ENCODE results near the gene OBP2A.
A peak's percentile ranks its signal among the peaks of the same experiment; 100 is the strongest.
"Not testable (repeated sequence)": the region's sequence is repeated elsewhere in the genome, so short reads cannot be mapped to it uniquely, and the experiment has no call there.

The OBP2A gene

GRCh38 chr9:135526730-135527571 is 19.0 kb upstream of the OBP2A start:
- DNase-seq (ENCODE audit: low read depth) = no peak

DNA sequence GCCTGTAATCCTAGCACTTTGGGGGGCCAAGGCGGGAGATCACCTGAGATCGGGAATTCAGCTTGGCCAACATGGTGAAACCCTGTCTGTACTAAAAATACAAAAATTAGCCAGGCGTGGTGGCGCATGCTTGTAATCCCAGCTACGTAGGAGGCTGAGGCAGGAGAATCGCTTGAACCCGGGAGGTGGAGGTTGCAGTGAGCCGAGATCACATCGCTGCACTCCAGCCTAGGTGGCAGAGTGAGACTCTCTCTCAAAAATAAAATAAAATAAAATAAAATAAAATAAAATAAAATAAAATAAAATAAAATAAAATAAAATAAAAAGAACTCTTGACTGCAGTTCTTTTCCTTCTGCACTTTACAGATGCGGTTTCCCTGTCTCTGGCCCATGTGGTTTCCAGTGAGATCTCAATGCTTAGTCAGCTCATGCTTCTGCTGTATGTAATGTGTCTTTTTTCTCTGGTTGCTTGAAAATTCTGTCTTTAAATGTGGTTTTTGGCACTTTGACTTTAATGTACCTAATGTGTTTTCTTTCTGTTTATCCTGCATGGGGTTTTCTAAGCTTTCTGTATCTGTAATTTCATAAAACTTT is 17.0 kb upstream of the OBP2A start:
- DNase-seq (ENCODE audit: low read depth) = not testable (repeated sequence)

- DNase-seq (ENCODE audit: low read depth) = no peak
Observed at GRCh38 chr9:135530146-135530545, 15.8 kb upstream of the OBP2A start.

DNA sequence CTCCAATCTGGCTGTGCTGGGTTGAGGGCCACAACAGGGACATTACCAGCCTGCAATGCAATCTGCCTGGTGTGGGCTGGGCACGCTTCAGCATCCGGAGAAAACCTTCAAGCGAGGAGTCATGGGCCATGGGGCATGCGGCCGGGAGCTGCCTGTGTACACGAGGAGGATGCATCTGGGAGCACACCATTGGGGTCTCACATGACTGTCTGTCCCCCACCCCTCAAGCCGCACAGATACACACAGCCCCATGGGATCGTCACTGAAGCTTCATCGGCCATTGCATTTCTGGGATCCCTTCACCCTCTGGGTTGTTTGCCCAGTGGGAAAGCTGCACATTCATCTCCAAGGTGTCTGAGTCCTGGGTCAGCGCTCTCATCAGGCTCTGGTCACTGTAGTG is 14.8 kb upstream of the OBP2A start:
- no peak for DNase-seq (ENCODE audit: low read depth)

- DNase-seq (ENCODE audit: low read depth) = no peak
Observed at GRCh38 chr9:135533113-135533512, 12.8 kb upstream of the OBP2A start.

DNA sequence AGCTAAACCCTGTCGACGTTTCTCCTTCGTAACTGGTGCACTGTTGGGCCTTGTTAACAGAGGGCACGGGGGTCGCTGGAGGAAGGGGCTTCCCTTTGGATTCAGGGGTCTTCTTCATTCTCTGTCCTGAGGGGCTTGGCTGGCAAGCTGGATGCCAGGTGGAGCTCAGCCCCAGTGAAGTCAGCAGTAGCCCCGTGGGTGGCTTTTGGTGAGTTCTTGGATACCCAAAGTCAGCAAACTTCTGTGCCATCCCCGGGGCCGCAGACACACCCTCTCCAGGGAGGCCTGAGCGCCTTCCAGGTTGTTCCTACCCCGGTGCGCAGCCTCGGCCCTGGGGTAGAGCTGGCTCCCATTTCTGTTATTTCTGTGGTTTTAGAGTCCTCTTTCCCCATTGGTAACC is 12.3 kb upstream of the OBP2A start:
- DNase-seq (ENCODE audit: low read depth) = no peak

GRCh38 chr9:135534192-135534711 is 11.7 kb upstream of the OBP2A start:
- peak; percentile 20 for DNase-seq (ENCODE audit: low read depth)

GRCh38 chr9:135534826-135535225 is 11.1 kb upstream of the OBP2A start:
- DNase-seq (ENCODE audit: low read depth) = not testable (repeated sequence)

DNA sequence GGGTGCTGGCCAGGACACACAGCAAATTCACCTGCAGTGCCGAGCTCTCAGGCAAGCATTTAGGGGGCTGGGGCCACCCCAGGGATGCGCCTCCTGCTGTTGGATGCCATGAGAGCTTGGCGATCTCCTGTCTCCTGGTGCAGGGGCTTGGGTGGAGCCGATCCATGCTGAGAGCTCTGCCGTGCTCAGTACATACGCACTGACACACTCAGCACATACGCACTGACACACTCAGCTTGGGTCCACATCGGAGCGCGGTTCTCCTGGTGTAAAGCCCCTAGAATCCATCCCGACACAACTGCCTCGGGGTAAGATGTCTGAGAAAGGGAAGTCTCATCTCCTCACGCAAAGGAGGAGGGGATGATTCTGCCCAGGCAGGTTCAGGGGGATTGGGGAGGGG is 10.3 kb upstream of the OBP2A start:
- not testable (repeated sequence) for DNase-seq (ENCODE audit: low read depth)

- peak; percentile 86 for DNase-seq (ENCODE audit: low read depth)
Observed at GRCh38 chr9:135536216-135536615, 9.7 kb upstream of the OBP2A start.

DNA sequence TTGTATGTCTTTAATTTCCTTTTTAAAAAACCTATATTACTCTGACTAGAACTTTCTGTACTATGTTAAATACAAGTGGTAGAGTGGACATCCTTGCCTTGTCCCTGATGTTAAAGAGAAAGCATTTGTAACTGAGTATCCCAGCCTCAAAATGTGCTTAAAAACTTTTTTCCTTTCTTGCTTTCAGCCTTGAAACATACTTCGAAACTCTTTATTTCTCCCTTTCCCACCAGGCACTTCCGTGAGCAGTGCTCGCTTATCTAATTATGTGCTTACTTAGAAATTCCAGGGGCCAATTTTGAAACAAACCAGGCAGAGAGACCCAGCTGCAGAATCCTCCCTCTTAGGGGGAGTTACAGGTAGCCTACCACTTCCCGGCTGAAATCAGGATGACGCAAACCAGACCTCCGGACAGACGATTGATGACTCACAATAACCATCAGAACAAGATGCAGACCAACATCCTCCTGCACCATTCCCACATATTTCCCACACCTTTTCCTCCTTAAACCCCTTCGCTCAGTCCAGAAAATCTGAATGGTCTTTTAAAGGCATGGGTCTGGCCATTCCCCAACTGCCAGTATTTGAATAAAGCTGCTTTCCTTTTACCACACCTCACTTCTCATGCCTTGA is 2.5 kb upstream of the OBP2A start:
- peak; percentile 16 for DNase-seq (ENCODE audit: low read depth)

DNA sequence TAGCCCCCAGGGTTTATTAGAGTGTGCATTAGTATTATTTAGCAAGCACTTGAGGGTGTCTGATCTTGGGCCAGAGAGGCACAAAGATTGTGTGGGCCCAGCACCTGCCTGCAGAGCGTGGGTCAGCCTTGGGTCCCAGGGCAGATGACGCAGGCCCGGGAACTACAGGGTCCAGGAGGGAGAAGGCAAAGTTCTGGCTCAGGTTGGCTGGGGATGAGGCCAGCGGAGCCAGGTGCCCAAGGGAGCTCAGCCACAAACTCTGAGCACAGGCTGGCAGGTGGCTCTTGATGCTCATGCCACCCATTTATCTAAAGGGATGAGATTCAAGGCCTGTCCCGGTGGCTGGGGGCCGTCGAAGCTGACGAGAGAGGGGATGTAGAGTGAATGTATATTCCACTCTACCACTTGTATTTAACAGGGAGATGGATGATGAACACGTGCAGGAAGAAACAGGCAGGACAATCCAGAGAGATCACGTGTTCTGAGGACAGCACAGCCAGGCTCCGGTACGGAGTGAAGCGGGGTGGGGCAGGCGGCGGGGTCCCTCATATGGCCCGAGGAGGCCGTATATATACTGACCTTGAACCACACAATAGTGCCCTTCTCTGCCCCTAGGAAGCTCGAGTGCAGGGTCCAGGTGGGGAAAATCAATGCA is 818 bp upstream of the OBP2A start:
- no peak for DNase-seq (ENCODE audit: low read depth)

GRCh38 chr9:135546792-135547617 is 1.1 kb downstream of the OBP2A start:
- not testable (repeated sequence) for DNase-seq (ENCODE audit: low read depth)

DNA sequence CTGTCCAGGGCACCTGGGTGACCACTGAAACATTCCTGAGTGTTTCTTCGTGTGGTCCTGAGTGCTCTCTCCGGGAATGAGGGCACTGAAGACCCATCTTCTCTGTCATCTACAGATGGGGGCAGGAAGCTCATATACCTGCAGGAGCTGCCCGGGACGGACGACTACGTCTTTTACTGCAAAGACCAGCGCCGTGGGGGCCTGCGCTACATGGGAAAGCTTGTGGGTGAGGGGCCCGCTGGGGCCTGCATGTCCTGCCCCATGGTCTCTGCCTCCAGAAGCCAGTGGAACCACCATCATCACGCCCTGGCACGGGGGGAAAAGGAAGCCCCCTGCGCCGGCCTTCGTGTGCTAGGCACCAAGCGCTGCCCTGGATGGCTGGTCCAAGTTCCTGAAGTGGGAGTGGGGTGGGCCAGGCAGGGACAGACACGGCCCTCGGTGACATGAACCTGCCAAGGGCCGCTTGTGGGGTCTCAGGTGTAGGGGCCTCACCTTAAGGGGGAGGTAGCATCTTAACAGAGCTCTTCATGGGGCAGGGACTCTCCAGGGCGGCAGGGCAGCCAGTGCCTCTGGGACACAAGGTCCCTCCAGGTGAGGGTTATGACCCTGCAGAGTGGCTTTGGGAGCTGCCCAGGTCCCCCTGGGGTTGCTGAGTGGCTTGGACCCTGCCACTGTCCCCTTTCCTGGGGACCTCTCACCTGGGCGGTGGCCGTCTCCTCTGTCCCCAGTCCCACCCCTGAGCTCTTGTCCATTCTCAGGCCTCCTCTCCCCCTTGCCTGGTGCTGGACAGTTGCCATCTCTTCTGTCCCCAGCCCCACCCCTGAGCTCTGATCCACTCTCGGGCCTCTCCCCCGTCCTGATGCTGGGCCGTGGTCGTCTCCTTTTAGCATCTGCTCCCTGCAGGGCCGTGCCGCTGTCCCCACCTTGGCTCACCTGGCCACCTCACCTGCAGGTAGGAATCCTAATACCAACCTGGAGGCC is 2.1 kb downstream of the OBP2A start:
- no peak for DNase-seq (ENCODE audit: low read depth)

DNA sequence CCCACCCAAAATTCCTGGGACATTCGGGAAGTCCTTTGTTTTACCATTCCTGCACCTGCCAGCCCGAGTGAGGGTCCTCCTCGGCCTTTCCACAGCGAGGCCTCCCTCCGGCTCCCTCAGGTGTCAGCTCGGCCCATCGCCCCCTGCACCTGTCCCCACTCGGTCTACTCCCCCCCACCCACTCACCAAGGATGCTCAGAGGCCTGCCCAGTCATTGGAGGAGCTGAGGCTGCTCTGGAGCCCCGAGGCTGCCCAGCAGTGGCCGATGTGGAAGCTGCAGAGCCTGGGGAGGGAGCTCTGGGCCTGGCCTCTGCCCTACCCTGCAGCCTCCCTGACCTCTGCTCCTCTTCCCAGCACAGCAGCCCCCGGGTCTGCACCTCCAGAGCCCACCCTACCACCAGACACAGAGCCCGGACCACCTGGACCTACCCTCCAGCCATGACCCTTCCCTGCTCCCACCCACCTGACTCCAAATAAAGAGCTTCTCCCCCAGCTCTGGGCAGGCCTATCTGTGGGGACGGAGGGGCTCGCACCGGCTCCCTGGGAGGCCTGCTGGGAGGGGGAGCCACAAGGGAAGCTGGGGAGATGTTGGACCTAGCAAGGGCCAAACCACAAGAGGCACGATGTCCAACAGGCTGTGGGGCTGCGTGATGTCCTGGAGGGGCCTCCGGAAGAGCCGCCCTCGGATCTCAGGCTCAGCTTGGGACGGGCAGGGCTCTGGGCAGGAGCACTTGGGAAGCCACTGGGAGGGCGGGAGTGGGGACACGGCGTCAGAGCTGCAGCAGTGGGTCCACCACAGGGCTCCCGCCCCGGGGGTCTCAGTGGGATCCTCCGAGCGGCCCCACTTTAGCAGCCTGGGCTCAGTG is 3.8 kb downstream of the OBP2A start:
- not testable (repeated sequence) for DNase-seq (ENCODE audit: low read depth)

DNA sequence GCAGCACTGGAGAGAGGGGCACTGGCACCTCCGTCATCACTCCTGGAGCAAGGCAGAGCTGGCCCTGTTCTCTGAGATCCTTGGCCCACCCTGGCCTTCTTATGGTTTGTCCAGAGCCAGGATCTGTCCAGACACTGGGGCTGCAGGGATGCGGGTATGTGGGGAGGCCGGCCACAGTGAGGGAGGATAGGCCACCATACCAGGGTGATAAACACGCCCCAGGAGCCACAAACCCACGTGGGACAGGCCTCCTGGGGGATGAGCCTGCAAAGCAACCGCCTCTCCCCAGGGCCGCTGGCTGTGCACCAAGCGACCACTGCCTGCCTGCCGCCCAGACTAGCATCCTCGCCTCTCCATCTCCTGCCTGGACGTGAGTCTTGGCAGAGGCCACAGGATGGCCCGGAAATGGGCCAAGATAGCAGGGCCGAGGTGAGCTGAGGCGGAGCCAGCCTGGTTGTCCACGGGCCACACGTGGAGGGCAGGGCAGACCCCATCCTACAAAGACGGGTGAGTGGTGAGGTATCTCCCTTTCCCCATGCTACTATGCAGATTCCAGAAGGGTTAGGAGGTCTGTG is 4.5 kb downstream of the OBP2A start:
- no peak for DNase-seq (ENCODE audit: low read depth)

DNA sequence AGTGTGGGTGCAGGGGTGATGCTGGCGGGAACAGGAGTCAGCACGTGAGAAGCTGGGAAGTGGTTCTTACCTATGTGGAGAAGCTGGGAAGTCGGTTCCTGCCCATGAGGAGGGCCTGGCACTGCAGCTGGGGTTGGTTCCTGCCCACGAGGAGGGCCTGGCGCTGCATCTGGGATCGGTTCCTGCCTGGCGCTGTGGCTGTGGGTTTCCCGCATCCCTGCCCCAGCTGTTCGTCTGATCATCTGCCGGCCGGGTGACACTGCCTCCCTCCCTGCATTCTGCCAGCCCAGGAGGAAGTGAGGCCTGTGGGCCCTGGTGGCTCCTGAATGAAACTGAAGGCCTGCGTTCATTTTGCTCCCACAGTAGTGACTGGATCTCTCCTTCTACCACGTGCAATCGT is 5.1 kb downstream of the OBP2A start:
- no peak for DNase-seq (ENCODE audit: low read depth)

DNA sequence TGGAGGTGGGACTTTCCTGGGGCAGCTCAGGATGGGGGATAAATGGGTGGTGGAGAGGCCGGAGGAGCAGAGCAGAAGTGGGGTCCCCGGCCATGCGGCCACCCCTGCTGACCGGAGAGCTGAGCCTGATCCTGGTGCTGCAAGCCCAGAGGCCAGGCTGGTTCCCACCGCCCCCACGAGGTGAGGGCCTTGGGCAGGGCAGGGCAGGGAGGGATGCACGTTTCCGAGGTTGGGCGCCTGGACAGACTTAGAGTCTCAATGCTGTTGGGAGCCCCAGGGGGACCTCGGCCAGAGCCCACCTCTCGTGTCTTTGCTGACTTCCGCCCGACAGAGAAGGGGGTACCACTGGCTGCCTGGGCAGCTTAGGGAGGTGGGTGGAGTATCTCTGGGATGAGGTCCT is 5.5 kb downstream of the OBP2A start:
- no peak for DNase-seq (ENCODE audit: low read depth)

All from iris pigment epithelial cell (primary cell).